Mucosa of descending colon (tissue), 3 donors: ENCODE results near the gene RTEL1. TPM values are rescaled to one million over a fixed set of nuclear protein-coding genes. Genes with fewer than 3 reads are reported as not detected.

Source experiments
- ATAC-seq: fragments of 200-7000 bp; cut with Tn5 transposase; one replicate; pipeline ENCODE4 v1.9.1; 2020; ENCODE audit warnings: mild to moderate bottlenecking, moderate library complexity
- DNase-seq, 3 donors: peaks; one replicate each; pipeline ENCODE4 v3.0.0-alpha.2; 2020
- H3K36me3 ChIP-seq: fragments of 200-600 bp; one replicate; pipeline ENCODE4 v1.8.0; 2021; ENCODE audit warnings: low read depth, mild to moderate bottlenecking
- H3K4me1 ChIP-seq: fragments of 200-600 bp; one replicate; pipeline ENCODE4 v1.8.0; 2021; ENCODE audit warnings: low read depth, mild to moderate bottlenecking
- H3K4me3 ChIP-seq: fragments of 200-600 bp; one replicate; pipeline ENCODE4 v1.8.0; 2021; ENCODE audit warnings: mild to moderate bottlenecking
- H3K9me3 ChIP-seq: fragments of 200-600 bp; one replicate; pipeline ENCODE4 v1.8.0; 2021; ENCODE audit warnings: mild to moderate bottlenecking
- CTCF ChIP-seq: fragments of 200-600 bp; IDR thresholded peaks from one replicate; pipeline ENCODE4 v1.8.0; 2022; ENCODE audit warnings: antibody characterized with exemption, mild to moderate bottlenecking
- intact Hi-C, 2 donors: fragments of 100-400 bp; cut with DNase I in 1 of 2; cut with micrococcal nuclease in 1 of 2; formaldehyde crosslinking; loops; one replicate each; pipeline versions ENCODE4 v1.11.0 to v1.11.1; 2022; cut with DNase I, micrococcal nuclease
- total RNA-seq, 3 donors: library from RNA; stranded (reverse); fragmentation: NEBNext Ultra II Directional in 2 of 3; extraction: Animal tissue kit (Norgen Biotek cat#: 25700) in 2 of 3; gene quantifications; one replicate each; pipeline versions ENCODE4 v1.2.1 to v1.2.4, GENCODE V29; 2021 to 2023
- donor health status: DM: no; HTN: no; CAD: no; lungs with moderate emphysema.
- donor health status: DM: no; HTN: no; CAD: no.
- donor health status: DM: no; HTN: yes; CAD: no.

RTEL1 gene
- total RNA-seq, 3 donors from 2014 or later, result 23.5 to 42.8 (median 34.2) TPM

- TF ChIP-seq CTCF, result no peak
- intact Hi-C loops, result no loop called here
- H3K9me3 ChIP-seq, result no peaks in the 10 kb centered on the region
- H3K4me1 ChIP-seq, result peaks cover 29% of the 10 kb centered on the region
- ATAC-seq (no peak), DNase-seq (peak in 1 of 3 donors; percentile 48)
- H3K36me3 ChIP-seq, result no peaks in the 10 kb centered on the region
- no peak overlapping the region for H3K4me3 ChIP-seq
Observed at GRCh38 chr20:63732118-63733095, 74.3 kb downstream of the RTEL1 start.

- ATAC-seq (no peak), DNase-seq (peak in 1 of 3 donors; percentile 48)
- peaks cover 29% of the 10 kb centered on the region for H3K4me1 ChIP-seq
- no peak for TF ChIP-seq CTCF
- no peaks in the 10 kb centered on the region for H3K9me3 ChIP-seq
- intact Hi-C loops, result no loop called here
- H3K36me3 ChIP-seq, result no peaks in the 10 kb centered on the region
- H3K4me3 ChIP-seq, result no peak overlapping the region
Observed at GRCh38 chr20:63733117-63733516, 75.0 kb downstream of the RTEL1 start.

GRCh38 chr20:63733579-63734081 lies 75.5 kb downstream of the RTEL1 start:
- Histone ChIP-seq H3K9me3 (no peaks in the 10 kb centered on the region), H3K36me3 (no peaks in the 10 kb centered on the region), H3K4me1 (peaks cover 32% of the 10 kb centered on the region), H3K4me3 (no peak overlapping the region)
- intact Hi-C loops, result no loop called here
- DNase-seq, result peak in 2 of 3 donors; percentile 26 to 47
- ATAC-seq, result no peak
- TF ChIP-seq CTCF, result no peak

GRCh38 chr20:63734111-63734945 lies 76.2 kb downstream of the RTEL1 start:
- Histone ChIP-seq H3K4me1 (peaks cover 36% of the 10 kb centered on the region), H3K36me3 (no peaks in the 10 kb centered on the region), H3K4me3 (no peak overlapping the region), H3K9me3 (no peaks in the 10 kb centered on the region)
- ATAC-seq, result no peak
- TF ChIP-seq CTCF, result no peak
- DNase-seq, result peak in 2 of 3 donors; percentile 25 to 49
- intact Hi-C loops, result no loop called here
